AG04449 (cell line): ENCODE measurements around the gene GTF2IRD1.
"Not testable (repeated sequence)": the region's sequence is repeated elsewhere in the genome, so short reads cannot be mapped to it uniquely, and the experiment has no call there.

Experiments
- CTCF ChIA-PET: fragments of 350-600 bp; formaldehyde crosslinking; extraction: SDS; loops from one replicate; lab custom pipeline; 2021; ENCODE audit warnings: antibody characterized with exemption; lab: Yijun Ruan, JAX
- POLR2A ChIA-PET: fragments of 400-600, 350-600 bp; formaldehyde crosslinking; extraction: SDS; loops from one replicate; lab custom pipeline; 2020; ENCODE audit warnings: antibody characterized with exemption, inconsistent platforms; lab: Yijun Ruan, JAX
- DNase-seq: peaks from one replicate; pipeline ENCODE4 v3.0.0-alpha.2; 2010; ENCODE audit warnings: low read depth, low spot score
- H3K4me3 ChIP-seq: 2 replicates; pipeline ENCODE4 v1.5.1; 2011; ENCODE audit warnings: low read depth, mild to moderate bottlenecking, control low read depth, low read length
- TF ChIP-seq, protein P1 (sequence below): IDR thresholded peaks from one replicate; pipeline ENCODE4 v1.5.1; 2011; ENCODE audit warnings: mild to moderate bottlenecking, moderate library complexity, low read length, control low read depth, inconsistent platforms; ENCODE audit not compliant: insufficient read depth; ENCODE audit errors: missing control alignments

Gene GTF2IRD1

DNA sequence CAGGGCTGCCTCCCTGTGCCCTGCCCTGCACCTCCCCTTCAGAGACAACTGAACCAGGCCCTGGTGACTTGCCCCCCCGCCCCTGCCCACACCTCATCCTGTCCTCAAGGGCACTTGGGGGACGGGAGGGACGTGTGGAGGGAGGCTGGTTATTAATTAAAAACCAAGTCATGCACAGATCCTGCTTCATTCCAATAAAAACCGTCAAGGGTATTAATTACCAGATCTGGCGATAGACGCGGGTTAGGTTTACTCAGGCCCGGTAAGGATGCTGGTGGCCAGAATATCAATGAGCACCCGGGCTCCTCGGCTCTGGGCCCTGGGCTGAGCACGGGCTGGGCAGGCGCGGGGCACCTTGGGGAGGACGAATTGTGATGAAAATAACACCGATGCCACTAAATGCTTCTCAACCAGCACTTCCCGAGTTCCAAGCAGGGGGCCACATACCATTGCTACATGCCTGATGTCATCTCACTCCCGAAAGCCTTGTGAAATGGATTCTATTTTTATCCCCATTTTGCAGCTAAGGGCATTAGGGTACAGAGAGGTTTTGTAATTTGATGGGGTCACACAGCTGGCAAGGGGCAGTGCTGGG is 24.5 kb upstream of the GTF2IRD1 start:
- TF ChIP-seq, protein P1, sequence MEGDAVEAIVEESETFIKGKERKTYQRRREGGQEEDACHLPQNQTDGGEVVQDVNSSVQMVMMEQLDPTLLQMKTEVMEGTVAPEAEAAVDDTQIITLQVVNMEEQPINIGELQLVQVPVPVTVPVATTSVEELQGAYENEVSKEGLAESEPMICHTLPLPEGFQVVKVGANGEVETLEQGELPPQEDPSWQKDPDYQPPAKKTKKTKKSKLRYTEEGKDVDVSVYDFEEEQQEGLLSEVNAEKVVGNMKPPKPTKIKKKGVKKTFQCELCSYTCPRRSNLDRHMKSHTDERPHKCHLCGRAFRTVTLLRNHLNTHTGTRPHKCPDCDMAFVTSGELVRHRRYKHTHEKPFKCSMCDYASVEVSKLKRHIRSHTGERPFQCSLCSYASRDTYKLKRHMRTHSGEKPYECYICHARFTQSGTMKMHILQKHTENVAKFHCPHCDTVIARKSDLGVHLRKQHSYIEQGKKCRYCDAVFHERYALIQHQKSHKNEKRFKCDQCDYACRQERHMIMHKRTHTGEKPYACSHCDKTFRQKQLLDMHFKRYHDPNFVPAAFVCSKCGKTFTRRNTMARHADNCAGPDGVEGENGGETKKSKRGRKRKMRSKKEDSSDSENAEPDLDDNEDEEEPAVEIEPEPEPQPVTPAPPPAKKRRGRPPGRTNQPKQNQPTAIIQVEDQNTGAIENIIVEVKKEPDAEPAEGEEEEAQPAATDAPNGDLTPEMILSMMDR, result no peak
- POLR2A ChIA-PET, result no interaction called here
- CTCF ChIA-PET, result interaction anchor here (0.8 to 4.0 kb wide), 8 partner anchors 9 to 137 kb away, joined by 3 to 17 read pairs (median 4); no protein-coding TSS in a partner anchor
- no peak overlapping the region for H3K4me3 ChIP-seq
- DNase-seq, result peak; percentile 53

DNA sequence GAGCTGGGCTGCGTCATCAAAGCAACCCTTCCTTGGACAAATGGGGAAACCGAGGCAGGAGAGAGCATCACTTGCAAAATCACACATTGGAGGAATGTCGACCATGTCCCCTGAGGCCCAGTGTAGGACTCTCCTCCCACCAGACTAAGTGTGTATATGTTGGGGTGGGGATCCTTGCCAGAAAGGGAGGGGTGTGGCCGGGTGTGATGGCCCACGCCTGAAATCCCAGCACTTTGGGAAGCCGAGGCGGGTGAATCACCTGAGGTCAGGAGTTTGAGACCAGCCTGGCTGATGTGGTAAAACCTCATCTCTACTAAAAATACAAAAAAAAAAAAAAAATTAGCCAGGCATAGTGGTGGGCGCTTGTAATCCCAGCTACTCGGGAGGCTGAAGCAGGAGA is 23.3 kb upstream of the GTF2IRD1 start:
- CTCF ChIA-PET, result interaction anchor here (1.3 to 1.7 kb wide), 5 partner anchors 9 to 224 kb away, joined by 3 to 6 read pairs (median 4); no protein-coding TSS in a partner anchor
- DNase-seq, POLR2A ChIA-PET, H3K4me3 ChIP-seq: not testable (repeated sequence)

DNA sequence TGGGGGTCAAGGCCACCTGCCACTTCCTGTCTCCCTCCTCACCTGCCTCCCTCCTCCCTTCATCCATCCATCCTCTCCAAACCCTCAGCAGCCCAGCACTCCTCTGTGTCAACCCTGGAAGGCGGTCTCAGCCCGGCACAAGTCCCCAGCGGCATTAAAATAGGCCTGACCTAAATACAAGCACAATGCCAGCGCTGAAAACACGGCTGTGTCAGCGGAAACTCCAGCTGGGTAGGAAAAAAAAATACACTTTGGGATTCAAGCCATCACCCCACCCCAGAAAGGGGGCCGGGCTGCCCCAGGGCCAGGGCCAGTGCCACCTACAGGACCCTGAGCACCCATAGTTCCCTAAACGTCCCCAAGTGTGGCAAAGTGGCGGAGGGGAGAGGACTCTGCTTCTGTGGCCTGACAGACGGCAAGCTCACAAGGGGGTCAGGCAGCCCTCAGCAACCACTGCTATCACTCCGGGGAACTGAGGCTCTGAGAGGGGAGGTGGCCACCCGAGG is 22.7 kb upstream of the GTF2IRD1 start:
- DNase-seq, result no peak
- POLR2A ChIA-PET, result no interaction called here
- CTCF ChIA-PET, result interaction anchor here (0.9 to 1.7 kb wide), 4 partner anchors 13 to 224 kb away, joined by 3 to 6 read pairs (median 4); no protein-coding TSS in a partner anchor
- H3K4me3 ChIP-seq, result no peak overlapping the region
- TF ChIP-seq, protein P1, result no peak

DNA sequence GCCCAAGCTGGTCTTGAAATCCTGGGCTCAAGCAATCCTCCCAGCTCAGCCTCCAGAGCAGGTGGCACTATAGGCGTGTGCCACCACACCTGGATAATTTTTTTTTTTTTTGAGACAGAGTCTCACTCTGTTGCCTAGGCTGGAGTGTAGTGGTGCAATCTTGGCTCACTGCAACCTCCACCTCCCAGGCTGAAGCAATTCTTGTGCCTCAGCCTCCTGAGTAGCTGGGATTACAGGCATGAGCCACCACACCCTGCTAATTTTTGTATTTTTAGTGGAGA is 16.5 kb upstream of the GTF2IRD1 start:
- CTCF ChIA-PET, result interaction anchor here (0.7 to 6.5 kb wide), 2 partner anchors 13 to 1054 kb away, joined by 3 to 57 read pairs; no protein-coding TSS in a partner anchor
- DNase-seq, H3K4me3 ChIP-seq, POLR2A ChIA-PET: not testable (repeated sequence)

DNA sequence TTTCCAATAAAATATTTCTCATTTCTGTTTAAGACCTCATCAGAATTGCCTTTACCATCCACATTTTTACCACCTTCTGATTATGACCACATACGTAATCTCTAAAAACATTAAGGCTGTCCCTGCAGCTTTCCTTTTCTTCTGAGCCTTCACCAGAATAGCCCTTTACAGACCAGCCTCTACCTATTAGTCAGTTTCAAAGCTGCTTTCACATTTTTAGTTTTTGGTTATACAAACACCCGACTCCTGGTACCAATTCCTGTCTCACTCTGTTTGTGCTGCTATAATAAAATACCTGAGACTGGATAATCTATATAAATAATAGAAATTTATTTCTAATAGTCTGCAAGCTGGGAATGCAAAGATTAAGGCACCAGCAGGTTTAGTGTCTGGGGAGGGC is 15.4 kb upstream of the GTF2IRD1 start:
- ChIA-PET CTCF (interaction anchor here (0.6 to 6.5 kb wide), 2 partner anchors 12 to 137 kb away, joined by 3 to 57 read pairs; no protein-coding TSS in a partner anchor), POLR2A (no interaction called here)
- DNase-seq, result no peak
- TF ChIP-seq, protein P1, result no peak
- no peak overlapping the region for H3K4me3 ChIP-seq

DNA sequence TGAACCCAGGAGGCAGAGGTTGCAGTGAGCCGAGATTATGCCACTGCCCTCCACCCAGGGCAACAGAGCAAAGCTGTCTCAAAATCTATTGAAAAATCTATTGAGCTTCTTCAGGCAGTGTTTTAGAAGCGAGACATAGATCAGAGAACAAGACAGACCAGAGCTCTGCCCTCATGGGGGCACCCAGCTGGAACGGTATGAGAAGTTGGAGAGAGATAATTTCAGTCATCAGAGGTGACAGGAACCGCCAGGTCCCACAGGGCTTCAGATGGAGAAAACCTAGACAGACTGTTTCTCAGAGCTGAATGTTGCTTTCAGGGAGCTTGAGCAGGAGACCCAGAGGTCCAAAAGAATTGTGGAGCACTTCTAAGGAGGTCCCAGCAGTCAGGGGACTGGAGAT is 14.2 kb upstream of the GTF2IRD1 start:
- no peak for DNase-seq
- TF ChIP-seq, protein P1, result no peak
- H3K4me3 ChIP-seq, result no peak overlapping the region
- ChIA-PET CTCF (interaction anchor here (0.8 to 6.5 kb wide), 3 partner anchors 9 to 22 kb away, joined by 4 to 57 read pairs (median 4); no protein-coding TSS in a partner anchor), POLR2A (no interaction called here)

DNA sequence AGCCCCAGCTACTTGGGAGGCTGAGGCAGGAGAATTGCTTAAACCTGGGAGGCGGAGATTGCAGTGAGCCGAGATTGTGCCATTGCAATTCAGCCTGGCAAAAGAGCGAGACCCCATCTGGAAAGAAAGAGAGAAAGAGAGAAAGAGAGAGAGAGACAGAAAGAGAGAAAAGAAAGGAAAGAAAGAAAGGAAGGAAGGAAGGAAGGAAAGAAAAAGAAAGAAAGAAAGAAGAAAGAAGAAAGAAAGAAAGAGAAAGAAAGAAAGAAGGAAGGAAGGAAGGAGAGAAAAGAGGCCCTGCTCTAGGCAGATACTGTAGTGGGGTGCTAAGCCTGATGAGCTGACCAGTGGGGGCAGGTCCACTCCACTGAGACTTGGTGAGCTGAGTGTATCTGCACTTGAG is 13.6 kb upstream of the GTF2IRD1 start:
- not testable (repeated sequence) for H3K4me3 ChIP-seq, DNase-seq
- POLR2A ChIA-PET, result interaction anchor here (0.6 kb wide), 1 partner anchor 49 kb away, joined by 3 read pairs; no protein-coding TSS in a partner anchor
- CTCF ChIA-PET, result interaction anchor here (1.0 to 6.5 kb wide), 3 partner anchors 10 to 23 kb away, joined by 3 to 57 read pairs (median 4); no protein-coding TSS in a partner anchor
